ENCODE data around the gene CTTNBP2NL.
"Not testable (repeated sequence)": the region's sequence is repeated elsewhere in the genome, so short reads cannot be mapped to it uniquely, and the experiment has no call there.

The CTTNBP2NL gene

DNA sequence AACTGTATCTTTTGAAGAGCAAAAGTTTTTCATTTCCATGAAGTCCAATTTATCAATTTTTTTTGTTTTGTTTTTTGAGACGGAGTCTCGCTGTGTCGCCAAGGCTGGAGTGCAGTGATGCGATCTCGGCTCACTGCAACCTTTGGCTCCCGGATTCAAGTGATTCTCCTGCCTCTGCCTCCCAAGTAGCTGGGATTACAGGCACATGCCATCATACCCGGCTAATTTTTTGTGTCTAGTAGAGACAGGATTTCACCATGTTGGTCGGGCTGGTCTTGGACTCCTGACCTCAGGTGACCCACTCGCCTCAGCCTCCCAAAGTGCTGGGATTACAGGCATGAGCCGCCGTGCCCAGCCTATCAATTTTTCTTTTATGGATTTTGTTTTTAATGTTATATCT, 27.7 kb downstream of the CTTNBP2NL start:
- DNase-seq (ENCODE audit: low read depth): not testable (repeated sequence)

DNA sequence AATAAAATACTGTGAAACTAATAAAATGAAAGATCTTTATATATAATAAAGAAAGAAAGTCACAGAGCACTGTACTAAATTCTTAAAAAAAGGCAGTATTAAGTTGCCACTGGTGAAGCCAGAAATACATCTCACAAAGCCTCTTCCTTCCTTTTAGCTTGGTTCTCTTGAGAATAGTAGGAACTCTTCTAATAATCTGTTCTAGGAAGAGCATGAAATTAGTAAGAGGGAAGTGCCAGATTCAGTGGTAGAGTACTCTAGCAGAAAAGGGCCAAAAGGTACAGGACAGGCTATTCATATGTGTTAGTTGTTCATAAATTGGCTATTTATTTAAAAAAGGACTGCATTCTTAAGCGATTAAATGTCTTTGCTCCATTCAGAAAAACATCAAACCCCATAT, 33.7 kb downstream of the CTTNBP2NL start:
- DNase-seq (ENCODE audit: low read depth): no peak

DNA sequence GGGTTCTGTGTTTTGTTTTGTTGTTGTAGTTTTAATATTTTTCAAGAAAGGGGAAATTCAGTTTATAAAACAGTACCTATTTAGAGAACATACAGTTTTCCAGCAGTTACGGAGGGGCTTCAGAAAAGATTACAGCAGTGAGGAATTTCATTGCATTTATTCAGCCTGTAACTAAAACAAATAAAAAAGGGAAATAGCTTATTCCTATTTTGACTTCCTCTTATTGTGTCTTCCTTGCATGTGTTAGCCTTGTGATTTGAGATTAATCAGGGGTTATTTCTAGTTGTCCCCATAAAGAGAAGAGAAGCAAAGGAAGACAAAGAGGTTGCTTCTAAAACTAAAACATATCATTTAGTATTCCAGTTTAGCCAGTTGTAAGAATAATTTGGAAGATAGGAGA, 35.0 kb downstream of the CTTNBP2NL start:
- no peak for DNase-seq (ENCODE audit: low read depth)

DNA sequence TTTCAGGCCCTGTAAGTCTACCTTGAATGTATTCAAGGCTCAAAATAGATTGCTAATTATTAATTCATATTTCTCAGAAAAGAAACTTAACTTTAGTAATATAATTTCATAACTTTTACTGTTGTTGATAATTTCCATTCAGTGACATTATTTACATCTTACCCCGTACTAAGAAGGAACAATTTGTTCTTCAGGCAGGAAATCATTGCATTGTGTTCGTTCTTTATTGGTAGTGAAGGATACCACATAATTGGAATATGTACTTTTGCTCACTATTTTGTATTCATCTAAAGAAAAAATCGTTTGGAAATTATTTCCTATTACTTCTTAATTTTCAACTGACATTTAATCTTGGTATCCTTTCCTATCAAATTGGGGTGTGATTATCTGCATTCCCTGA, 39.4 kb downstream of the CTTNBP2NL start:
- no peak for DNase-seq (ENCODE audit: low read depth)

DNA sequence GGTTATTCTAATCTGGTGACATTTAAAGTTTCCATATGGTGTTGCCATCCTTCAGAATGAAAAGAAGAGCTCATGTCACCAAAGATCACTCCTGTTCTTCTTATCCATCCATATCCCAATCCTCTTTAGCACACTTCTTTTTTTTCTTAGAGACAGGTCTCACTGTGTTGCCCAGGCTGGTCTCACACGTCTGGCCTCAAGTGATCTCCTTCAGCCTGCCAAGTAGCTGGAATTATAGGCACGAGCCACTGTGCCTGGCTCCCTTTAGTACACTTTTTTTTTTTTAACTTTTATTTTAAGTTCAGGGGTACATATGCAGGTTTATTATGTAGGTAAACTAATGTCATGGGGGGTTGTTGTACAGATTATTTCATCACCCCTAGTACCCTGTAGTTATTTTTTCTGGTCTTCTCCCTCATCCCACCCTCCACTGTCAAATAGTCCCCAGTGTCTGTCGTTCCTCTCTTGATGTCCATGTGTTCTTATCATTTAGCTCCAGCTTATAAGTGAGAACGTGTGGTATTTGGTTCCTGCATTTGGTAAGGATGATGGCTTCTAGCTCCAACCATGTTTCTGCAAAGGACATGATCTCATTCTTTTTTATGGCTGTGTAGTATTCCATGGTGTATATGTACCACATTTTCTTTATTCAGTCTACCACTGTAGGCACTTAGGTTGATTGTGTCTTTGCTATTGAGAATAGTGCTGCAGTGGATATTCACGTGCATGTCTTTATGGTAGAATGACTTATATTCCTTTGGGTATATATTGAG, 40.6 kb downstream of the CTTNBP2NL start:
- DNase-seq (ENCODE audit: low read depth): no peak

DNA sequence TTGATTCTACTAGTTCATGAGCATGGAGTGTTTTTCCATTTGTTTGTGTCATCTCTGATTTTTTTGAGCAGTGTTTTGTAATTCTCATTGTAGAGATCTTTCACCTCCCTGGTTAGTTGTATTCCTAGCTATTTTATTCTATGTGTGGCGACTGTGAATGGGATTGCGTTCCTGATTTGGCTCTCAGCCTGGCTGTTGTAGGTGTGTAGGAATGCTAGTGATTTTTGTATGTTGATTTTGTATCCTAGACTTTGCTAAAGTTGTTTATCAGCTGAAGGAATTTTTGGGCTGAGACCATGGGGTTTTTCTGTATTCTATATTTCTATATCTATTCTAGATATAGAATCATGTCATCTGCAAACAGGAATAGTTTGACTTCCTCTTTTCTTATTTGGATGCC, 42.1 kb downstream of the CTTNBP2NL start:
- not testable (repeated sequence) for DNase-seq (ENCODE audit: low read depth)

DNA sequence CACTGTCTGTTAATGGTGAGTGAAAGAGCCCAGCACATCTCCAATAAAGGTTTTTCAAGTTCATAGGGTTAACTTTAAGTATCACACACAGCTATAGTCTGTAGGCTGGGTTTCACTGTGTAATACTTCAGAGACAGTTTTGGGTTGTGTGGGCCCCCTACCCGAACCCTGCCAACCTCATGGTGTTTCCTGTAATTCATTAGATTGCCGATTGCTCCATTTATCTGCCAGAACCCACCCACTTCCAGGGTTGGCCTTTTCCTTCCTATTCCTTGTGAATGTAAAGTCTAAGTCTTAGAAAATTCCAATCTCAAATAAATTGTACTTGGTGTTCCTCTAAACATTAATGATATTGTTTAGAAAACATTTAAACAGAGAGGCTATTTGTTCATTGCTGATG, 43.6 kb downstream of the CTTNBP2NL start:
- DNase-seq (ENCODE audit: low read depth): no peak

DNA sequence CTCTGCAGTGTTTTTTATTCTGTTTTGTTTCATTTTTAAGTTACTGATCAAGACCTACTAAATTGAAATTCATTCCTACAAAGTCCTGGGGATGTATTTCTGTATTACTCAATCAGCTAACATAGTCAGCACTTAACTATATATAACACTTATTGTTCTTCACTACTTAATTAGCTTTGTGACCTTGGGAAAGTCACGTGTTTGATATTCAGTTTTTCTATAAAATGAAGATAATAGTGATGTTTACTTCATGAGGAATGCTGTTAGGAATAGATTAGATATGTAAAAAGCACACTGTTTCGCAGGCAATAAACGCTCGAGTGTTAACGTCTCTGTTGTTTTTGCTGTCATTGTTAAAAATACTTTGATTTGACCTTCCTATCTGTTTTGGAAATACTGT, 44.6 kb downstream of the CTTNBP2NL start:
- no peak for DNase-seq (ENCODE audit: low read depth)

DNA sequence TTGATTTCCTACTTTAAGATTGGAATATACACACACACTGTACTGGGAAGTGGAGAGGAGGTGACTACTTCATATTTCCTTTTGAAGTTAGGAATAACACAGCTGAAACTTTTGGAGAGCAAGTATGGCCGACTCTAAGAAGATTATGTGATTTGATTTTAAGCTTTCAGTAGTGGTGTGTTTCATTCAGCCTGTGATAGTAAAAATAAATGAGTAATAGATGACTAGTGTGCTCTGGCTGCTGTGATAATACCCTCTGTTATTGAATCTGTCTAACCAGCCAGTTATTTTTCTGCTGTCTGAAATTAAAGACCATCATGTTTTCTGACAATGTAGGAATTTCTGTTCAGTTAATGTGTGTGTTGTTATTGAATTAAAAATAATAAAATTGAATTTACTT, 48.3 kb downstream of the CTTNBP2NL start:
- DNase-seq (ENCODE audit: low read depth): no peak

DNA sequence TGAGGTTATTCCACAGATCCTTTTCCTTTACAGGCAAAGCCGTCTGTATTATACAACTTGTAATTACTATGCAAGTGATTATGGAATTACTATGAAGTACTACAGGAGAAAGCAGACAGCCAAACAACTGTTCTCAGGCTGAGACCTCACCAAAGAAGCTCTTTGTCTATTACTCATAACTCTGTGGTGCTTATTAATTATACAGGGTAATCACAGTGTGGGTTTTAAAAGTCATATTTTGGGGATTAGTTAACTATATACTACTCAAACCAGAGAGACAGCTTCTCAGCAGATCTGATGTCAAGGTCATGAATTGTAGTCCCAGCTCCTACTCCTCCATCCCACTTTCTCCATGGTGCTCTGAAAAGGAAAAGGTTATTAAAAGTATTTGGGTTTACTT, 49.6 kb downstream of the CTTNBP2NL start:
- DNase-seq (ENCODE audit: low read depth): no peak

DNA sequence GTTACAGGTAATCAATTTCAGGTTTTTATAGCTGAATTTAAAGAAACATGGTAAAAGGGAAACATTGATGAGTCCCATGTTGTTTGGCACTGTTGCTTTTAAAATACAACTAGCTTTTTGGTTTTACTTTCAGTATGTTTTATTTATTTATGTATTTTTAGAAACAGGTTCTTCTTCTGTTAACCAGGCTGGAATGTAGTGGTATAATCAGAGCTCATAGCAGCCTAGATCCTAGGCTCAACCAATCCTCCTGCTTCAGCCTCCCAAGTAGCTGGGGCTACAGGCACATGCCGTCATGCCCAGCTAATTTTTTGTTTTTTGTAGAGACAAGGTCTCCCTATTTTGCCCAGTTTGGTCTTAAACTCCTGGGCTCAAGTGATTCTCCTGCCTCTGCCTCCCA, 50.4 kb downstream of the CTTNBP2NL start:
- DNase-seq (ENCODE audit: low read depth): no peak

DNA sequence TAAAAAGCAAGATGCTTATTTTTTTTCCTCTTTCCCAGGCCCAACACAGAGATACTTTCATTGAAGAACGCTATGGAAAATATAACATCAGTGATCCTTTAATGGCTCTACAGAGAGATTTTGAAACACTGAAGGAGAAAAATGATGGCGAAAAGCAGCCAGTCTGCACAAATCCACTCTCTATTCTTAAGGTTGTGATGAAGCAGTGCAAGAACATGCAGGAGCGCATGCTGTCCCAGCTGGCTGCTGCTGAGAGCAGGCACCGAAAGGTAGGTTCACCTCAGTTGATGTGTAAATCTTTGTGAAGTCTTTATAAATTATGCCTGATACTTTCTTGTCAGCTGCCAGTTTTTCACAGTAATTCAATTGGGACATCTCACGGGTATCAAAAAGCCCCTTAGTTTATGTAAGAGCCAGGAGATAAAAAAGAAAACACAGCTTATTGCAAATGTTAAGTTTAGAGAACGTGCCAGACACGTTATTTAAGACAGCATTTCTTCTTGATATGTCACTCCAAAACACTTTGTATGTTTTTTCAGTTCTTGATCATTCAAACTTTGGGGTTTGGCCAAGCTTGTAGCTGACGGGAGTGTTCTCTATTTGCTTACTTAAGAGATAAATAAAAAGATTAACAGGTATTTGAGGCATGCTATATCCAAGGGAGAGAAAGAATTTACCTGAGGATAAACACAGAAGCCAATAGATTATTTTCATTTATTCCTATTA, 53.1 kb downstream of the CTTNBP2NL start:
- no peak for DNase-seq (ENCODE audit: low read depth)

DNA sequence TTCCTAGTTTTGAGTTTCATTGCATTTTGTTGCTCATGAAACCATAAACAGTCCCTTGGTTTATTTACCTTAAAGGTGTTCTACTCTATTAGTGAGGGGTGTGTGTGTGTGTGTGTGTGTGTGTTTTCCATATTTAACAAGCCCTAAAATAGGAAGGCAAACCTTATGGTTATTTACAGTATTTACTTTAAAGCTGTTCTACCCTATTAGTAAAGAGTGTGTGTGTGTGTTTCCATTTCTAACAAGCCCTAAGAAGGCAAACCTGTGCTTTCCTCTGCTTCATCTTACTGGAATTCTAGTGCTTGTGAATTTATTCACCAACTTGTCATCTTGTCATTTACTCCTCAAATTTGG, 53.6 kb downstream of the CTTNBP2NL start:
- DNase-seq (ENCODE audit: low read depth): no peak

DNA sequence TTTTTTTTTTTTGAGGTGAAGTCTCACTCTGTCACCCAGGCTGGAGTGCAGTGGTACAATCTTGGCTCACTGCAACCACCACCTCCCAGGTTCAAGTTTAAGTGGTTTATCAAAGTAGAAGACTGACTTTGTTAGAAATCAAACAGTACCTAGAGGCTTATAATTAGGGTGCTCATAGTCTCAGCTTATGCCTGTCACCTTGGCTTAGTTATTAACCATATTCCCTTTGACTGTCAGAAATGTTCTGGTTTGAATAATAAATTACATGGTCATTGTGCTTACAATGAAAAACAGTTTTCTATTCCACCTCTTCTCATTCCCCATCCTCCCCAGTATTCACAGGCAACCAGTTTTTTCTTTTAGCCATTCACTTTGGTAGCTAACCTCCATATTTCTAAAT, 54.8 kb downstream of the CTTNBP2NL start:
- DNase-seq (ENCODE audit: low read depth): no peak

DNA sequence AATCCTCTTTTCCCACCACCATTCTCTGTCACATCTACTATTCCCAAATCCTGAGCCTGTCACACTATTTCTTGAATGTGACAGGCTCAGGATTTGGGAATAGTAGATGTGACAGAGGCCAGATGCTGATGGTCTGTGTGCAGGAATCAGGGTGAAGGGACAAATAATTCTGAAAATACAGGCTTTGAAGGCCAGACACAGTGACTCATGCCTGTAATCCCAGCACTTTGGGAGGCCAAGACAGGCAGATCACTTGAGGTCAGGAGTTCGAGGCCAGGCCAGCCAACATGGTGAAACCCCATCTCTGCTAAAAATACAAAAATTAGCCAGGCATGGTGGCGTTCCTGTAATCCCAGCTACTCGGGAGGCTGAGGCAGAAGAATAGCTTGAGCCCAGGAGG, 55.3 kb downstream of the CTTNBP2NL start:
- DNase-seq (ENCODE audit: low read depth): not testable (repeated sequence)

DNA sequence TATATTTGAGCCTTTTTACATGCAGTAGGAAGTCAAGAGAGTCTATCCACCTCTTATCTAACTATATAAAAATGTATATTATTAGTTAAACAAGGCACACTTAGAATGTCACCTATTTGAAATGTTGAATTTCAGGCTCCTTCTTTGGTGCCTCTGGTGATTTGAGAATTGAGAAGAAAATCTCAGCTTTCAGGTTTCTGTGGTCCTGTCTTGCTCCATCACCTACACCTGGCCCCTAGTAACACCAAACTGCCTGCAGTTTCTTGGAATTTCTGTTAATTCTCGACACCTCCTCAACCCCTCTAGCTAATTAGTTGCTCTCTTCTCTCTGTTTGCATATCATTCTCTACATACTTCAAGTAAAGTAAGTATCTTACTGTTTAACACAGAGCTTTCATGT, 57.9 kb downstream of the CTTNBP2NL start:
- DNase-seq (ENCODE audit: low read depth): no peak

DNA sequence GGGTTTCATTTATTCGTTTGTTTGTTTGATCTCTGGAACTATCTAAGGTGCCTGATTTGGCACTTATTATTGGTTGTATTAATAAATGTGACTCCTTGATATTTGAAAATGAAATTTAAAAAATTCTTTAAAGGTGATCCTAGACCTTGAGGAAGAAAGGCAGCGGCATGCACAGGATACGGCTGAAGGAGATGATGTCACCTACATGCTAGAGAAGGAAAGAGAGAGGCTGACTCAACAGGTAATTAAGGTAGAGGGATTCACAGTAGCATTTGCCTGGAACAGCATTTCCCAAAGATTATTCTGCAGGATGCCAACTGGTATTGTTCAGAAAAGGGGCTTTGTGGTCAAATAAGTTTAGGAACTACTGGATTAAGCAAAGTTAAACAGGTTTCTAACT, 58.3 kb downstream of the CTTNBP2NL start:
- no peak for DNase-seq (ENCODE audit: low read depth)

DNA sequence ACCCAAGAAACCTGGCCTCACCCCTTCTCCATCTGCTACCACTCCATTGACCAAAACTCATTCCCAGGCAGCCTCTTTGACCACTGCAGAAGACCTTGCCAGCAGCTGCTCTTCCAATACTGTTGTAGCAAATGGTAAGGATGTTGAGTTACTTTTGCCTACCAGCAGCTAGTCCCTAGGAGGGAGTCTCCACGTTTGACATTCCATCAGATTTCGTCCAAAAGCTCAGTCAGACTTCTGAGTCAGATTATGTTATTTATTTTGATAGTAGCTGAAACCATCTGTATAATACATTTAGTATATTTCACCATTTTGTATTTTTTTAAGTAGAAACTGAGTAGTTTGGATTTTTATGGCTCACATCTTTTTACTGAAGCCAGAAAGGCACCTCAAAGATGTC, 61.2 kb downstream of the CTTNBP2NL start:
- DNase-seq (ENCODE audit: low read depth): no peak

DNA sequence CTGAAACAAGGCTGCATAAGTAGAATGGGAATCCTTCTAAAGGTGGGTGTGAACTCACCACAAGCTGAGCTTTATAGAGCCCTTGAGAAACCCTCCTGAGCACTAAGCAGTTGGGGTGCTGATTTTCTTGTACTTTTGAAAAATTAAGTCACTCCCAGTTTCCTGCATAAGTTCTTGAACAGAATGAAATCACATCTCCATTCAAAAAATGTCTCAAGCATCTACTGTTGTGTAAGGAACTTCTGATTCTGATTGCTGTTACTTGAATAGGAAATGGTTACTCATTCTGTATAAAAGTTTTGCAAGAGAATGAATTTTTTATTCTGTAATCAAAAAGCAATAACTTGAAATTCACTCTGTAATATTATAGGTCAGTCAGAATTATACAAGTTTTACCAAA, 61.9 kb downstream of the CTTNBP2NL start:
- DNase-seq (ENCODE audit: low read depth): no peak

DNA sequence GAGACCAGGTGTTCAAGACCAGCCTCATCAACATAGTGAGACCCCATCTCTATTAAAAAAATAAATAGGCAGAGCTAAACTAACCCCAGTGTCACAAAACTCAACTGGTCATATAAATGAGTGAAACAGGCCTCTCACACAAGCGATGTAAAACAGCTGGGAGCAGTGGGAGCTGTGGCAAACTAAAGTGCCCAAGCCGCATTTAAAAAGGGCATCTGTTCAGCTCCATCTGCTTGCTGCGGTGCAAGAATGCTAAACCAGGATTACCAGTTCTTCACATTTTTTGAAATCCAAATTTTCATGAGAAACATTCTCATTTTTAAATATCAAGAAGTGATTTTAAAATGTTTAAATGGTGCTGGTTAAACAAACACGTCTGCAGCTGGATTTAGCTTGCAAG, 62.7 kb downstream of the CTTNBP2NL start:
- DNase-seq (ENCODE audit: low read depth): no peak

DNA sequence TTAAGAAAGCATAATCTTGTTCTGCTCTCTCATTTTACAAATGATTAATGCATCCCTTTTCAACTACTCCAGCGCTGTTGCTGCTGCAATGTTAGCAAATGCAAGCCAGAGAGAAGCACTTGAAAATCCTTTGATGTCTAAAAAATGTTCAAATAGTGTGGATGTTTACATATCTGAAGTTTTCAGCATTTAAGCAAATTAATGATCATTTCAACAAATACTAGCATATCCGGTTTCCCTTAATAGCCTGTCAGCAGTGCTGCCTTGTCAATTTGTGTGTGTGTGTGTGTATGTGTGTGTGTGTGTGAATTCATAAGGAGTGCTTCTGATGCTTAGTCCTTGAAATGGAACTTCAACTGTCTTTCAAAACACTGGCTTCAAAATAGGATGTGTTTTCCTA, 64.6 kb downstream of the CTTNBP2NL start:
- no peak for DNase-seq (ENCODE audit: low read depth)

DNA sequence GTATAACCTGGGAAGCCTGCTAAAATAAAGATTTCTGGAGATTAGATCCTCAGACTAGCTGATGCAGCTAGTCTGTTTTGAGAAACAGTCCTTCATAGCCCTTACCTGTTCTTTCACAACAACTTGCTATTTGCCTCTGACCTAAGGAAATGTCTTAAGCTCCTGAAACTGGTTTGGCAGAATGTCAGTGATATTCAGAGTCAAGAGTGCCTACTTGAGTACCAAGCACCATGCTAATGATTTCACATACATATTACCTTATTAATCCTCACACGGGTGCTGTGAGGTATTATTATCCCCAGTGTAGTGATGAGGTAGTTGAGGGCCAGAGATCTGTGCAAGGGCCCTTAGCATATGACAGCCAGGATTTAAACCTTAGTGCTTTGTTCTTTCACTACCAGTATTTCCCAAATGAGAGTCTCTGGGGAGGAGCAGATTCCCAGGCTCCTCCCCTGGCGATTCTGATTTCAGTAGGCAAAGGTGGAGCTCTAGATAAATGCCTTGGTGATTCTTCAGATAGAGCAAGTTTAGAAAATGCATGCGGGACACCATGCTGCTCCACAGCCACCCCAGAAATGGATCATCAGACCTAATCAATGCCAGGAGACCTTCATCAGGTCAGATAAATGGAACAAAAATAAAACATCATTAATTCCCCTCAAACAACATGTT, 65.3 kb downstream of the CTTNBP2NL start:
- no peak for DNase-seq (ENCODE audit: low read depth)

DNA sequence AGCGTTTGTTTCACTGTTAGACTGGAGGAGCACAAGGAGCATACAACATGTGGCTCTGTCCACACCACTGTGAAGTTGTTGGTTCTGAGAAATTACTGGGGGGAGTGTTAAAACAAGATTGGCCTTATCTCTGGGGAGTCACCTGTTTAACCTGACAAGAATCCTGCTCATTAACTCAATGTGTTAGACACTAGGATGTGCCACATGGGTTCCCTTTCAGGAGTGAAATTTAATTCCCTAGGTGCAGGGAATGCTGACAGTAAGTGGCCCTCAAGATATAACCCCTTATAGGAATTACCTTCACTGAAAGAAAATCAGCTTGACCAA, 66.9 kb downstream of the CTTNBP2NL start:
- DNase-seq (ENCODE audit: low read depth): no peak

DNA sequence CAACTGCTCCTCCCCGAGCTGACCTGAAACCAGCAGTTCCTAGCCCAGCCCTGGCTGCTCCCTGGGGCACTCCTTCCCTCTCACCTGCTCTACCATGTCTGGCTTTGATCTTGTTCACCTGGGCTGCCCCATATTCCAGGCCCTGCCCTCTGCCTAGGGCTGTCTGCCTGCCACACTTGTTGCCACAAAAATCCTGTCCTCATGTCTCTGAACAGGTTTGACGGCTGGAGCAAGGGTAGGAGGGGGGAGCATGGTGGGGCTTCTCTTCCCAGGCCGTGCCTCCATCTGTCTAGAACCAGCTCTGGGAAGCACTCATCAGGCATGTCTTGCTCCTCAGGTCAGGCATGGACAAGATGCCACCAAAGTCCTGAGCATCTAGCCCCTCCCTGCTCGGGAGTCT, 68.5 kb downstream of the CTTNBP2NL start:
- no peak for DNase-seq (ENCODE audit: low read depth)

Data from activated T-helper 1 cell treated with Interleukin-2 at 50 U/mL for 16 hours (primary cell).